ENCODE data around the gene OVOL2. TPM values are rescaled to one million over a fixed set of nuclear protein-coding genes. Genes with fewer than 3 reads are reported as not detected.
"Not testable (repeated sequence)": the region's sequence is repeated elsewhere in the genome, so short reads cannot be mapped to it uniquely, and the experiment has no call there.

The OVOL2 gene
- polyA plus RNA-seq, 4 donors, result 7.3 to 23.3 (median 10.5) TPM

DNA sequence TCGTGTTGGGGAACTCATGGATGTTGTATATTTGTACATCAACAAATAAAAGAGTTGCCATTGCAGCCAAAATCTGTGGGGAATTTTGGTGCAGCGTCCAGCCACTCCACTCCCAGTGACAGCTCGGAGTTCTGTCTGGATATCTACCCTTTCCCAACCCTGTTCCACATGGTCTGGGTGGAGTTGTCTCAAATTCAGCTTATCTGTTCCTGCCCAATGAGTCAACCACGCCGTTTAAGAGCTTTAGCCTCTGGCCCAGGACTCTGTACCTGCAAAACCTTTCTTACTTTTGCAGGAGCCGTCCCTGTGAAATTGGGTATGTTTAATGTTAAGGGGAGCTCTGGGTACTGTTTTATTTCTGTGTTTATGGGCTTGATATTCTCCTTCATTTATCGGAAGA lies 33.9 kb upstream of the OVOL2 start:
- Histone ChIP-seq H3K4me3 (ENCODE audit: low read depth in 1 of 3, low read length in 3 of 3) (no peak overlapping the region), H3K4me1 (ENCODE audit: control insufficient read depth in 3 of 3, insufficient read depth in 2 of 3, low read depth in 1 of 3, low read length in 2 of 3) (peaks cover 0 to 3% (median 2%) of the 10 kb centered on the region in 3 donors), H3K36me3 (ENCODE audit: control insufficient read depth in 3 of 3, insufficient read depth in 2 of 3, low read depth in 1 of 3, low read length in 3 of 3) (no peaks in the 10 kb centered on the region), H3K9me3 (ENCODE audit: control insufficient read depth in 2 of 2, insufficient read depth in 1 of 2, low read depth in 1 of 2, low read length in 1 of 2) (no peaks in the 10 kb centered on the region), H3K27me3 (ENCODE audit: control insufficient read depth in 3 of 3, insufficient read depth in 3 of 3, low read length in 3 of 3) (no peaks in the 10 kb centered on the region), H3K27ac (ENCODE audit: low read depth in 1 of 3, low read length in 2 of 3) (no peak overlapping the region)
- 13 to 51% (median 35%) methylated on average over 7 of the region's 7 CpGs for WGBS, 3 donors
- no peak for FAIRE-seq
- DNase-seq, result peak; percentile 11 to 90

DNA sequence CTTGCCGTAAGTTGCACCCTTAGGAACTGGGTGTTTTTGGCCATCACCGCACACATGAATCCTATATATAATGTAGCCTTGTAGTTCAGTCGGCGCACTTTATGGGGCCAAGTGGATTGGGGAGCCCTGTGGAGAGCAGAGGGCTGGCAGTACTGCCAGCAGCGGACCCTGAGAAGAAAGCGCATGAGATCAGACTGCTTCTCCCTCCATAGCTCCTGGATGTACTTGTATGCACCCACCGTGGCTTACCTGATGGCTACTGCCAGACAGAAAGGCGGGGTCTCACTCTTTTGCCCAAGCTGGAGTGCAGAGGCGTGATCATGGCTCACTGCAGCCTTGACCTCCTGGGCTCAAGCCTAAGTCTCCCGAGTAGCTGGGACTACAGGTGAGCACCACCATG lies 32.8 kb upstream of the OVOL2 start:
- no peaks in the 10 kb centered on the region for H3K36me3 ChIP-seq (ENCODE audit: control insufficient read depth in 3 of 3, insufficient read depth in 2 of 3, low read depth in 1 of 3, low read length in 3 of 3)
- DNase-seq, result no peak
- 91 to 95% (median 95%) methylated on average over 10 of the region's 10 CpGs for WGBS, 3 donors
- FAIRE-seq, result no peak
- no peaks in the 10 kb centered on the region for H3K9me3 ChIP-seq (ENCODE audit: control insufficient read depth in 2 of 2, insufficient read depth in 1 of 2, low read depth in 1 of 2, low read length in 1 of 2)
- peaks cover 0 to 3% (median 2%) of the 10 kb centered on the region in 3 donors for H3K4me1 ChIP-seq (ENCODE audit: control insufficient read depth in 3 of 3, insufficient read depth in 2 of 3, low read depth in 1 of 3, low read length in 2 of 3)
- H3K27me3 ChIP-seq (ENCODE audit: control insufficient read depth in 3 of 3, insufficient read depth in 3 of 3, low read length in 3 of 3), result no peaks in the 10 kb centered on the region
- no peak overlapping the region for H3K4me3 ChIP-seq (ENCODE audit: low read depth in 1 of 3, low read length in 3 of 3)
- no peak overlapping the region for H3K27ac ChIP-seq (ENCODE audit: low read depth in 1 of 3, low read length in 2 of 3)

DNA sequence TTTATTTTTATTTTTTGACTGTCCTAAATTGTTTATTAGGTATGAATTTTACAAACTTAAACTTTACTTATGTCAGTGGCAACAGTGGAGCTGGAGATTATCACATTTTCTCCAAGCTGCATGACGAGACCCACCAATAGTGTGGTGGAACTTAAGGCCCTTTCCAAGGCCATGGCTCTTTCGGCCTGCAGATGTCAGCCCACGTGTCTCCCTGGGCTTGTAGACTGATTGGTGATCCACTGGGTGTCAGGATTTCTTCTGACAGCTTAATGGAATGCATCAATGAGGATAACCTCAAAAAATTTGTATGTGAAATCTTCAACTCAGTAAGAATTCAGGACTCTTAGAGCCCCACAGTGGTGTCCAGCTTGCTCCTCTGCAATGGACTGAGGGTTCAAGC lies 32.3 kb upstream of the OVOL2 start:
- no peak overlapping the region for H3K27ac ChIP-seq (ENCODE audit: low read depth in 1 of 3, low read length in 2 of 3)
- WGBS, 3 donors, result 52 to 62% (median 62%) methylated on average over 3 of the region's 3 CpGs
- no peaks in the 10 kb centered on the region for H3K27me3 ChIP-seq (ENCODE audit: control insufficient read depth in 3 of 3, insufficient read depth in 3 of 3, low read length in 3 of 3)
- peaks cover 0 to 3% (median 2%) of the 10 kb centered on the region in 3 donors for H3K4me1 ChIP-seq (ENCODE audit: control insufficient read depth in 3 of 3, insufficient read depth in 2 of 3, low read depth in 1 of 3, low read length in 2 of 3)
- no peak for DNase-seq
- no peak overlapping the region for H3K4me3 ChIP-seq (ENCODE audit: low read depth in 1 of 3, low read length in 3 of 3)
- no peak for FAIRE-seq
- H3K36me3 ChIP-seq (ENCODE audit: control insufficient read depth in 3 of 3, insufficient read depth in 2 of 3, low read depth in 1 of 3, low read length in 3 of 3), result no peaks in the 10 kb centered on the region
- H3K9me3 ChIP-seq (ENCODE audit: control insufficient read depth in 2 of 2, insufficient read depth in 1 of 2, low read depth in 1 of 2, low read length in 1 of 2), result no peaks in the 10 kb centered on the region

- FAIRE-seq; H3K4me3 ChIP-seq (ENCODE audit: low read depth in 1 of 3, low read length in 3 of 3); H3K9me3 ChIP-seq (ENCODE audit: control insufficient read depth in 2 of 2, insufficient read depth in 1 of 2, low read depth in 1 of 2, low read length in 1 of 2); H3K27me3 ChIP-seq (ENCODE audit: control insufficient read depth in 3 of 3, insufficient read depth in 3 of 3, low read length in 3 of 3); H3K36me3 ChIP-seq (ENCODE audit: control insufficient read depth in 3 of 3, insufficient read depth in 2 of 3, low read depth in 1 of 3, low read length in 3 of 3); H3K27ac ChIP-seq (ENCODE audit: low read depth in 1 of 3, low read length in 2 of 3); DNase-seq; H3K4me1 ChIP-seq (ENCODE audit: control insufficient read depth in 3 of 3, insufficient read depth in 2 of 3, low read depth in 1 of 3, low read length in 2 of 3): not testable (repeated sequence)
- WGBS, 3 donors, result 87 to 98% (median 90%) methylated on average over 11 of the region's 11 CpGs
Observed at GRCh38 chr20:18088841-18089240, 31.1 kb upstream of the OVOL2 start.

DNA sequence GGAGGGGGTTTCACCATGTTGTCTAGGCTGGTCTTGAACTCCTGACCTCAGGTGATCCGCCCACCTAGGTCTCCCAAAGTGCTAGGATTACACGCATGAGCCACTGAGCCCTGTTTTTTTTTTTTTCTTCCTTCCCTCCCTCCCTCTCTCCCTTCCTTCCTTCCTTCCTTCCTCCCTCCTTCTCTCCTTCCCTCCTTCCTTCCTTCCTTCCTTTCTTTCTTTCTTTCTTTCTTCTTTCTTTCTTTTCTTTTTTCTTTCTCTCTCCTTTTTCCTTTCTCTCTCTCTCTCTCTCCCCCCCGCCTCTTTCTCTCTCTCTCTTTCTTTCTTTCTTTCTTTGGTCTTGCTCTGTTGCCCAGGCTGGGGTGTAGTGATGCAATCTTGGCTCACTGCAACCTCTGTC lies 30.6 kb upstream of the OVOL2 start:
- not testable (repeated sequence) for H3K36me3 ChIP-seq (ENCODE audit: control insufficient read depth in 3 of 3, insufficient read depth in 2 of 3, low read depth in 1 of 3, low read length in 3 of 3); H3K27me3 ChIP-seq (ENCODE audit: control insufficient read depth in 3 of 3, insufficient read depth in 3 of 3, low read length in 3 of 3); H3K9me3 ChIP-seq (ENCODE audit: control insufficient read depth in 2 of 2, insufficient read depth in 1 of 2, low read depth in 1 of 2, low read length in 1 of 2); H3K4me3 ChIP-seq (ENCODE audit: low read depth in 1 of 3, low read length in 3 of 3); H3K27ac ChIP-seq (ENCODE audit: low read depth in 1 of 3, low read length in 2 of 3); DNase-seq; FAIRE-seq; H3K4me1 ChIP-seq (ENCODE audit: control insufficient read depth in 3 of 3, insufficient read depth in 2 of 3, low read depth in 1 of 3, low read length in 2 of 3)
- WGBS, 3 donors, result 73 to 94% (median 78%) methylated on average over 3 of the region's 3 CpGs

GRCh38 chr20:18087054-18087453 lies 29.3 kb upstream of the OVOL2 start:
- Histone ChIP-seq H3K36me3 (ENCODE audit: control insufficient read depth in 3 of 3, insufficient read depth in 2 of 3, low read depth in 1 of 3, low read length in 3 of 3) (no peaks in the 10 kb centered on the region), H3K9me3 (ENCODE audit: control insufficient read depth in 2 of 2, insufficient read depth in 1 of 2, low read depth in 1 of 2, low read length in 1 of 2) (no peaks in the 10 kb centered on the region), H3K4me1 (ENCODE audit: control insufficient read depth in 3 of 3, insufficient read depth in 2 of 3, low read depth in 1 of 3, low read length in 2 of 3) (peaks cover 0 to 1% (median under 1%) of the 10 kb centered on the region in 3 donors), H3K4me3 (ENCODE audit: low read depth in 1 of 3, low read length in 3 of 3) (no peak overlapping the region), H3K27me3 (ENCODE audit: control insufficient read depth in 3 of 3, insufficient read depth in 3 of 3, low read length in 3 of 3) (no peaks in the 10 kb centered on the region), H3K27ac (ENCODE audit: low read depth in 1 of 3, low read length in 2 of 3) (no peak overlapping the region)
- no peak for DNase-seq
- 67 to 81% (median 77%) methylated on average over 6 of the region's 6 CpGs for WGBS, 3 donors
- FAIRE-seq, result no peak

GRCh38 chr20:18080836-18081235 lies 23.1 kb upstream of the OVOL2 start:
- 91% methylated on average over 7 to 9 of the region's 9 CpGs for WGBS, 3 donors
- not testable (repeated sequence) for FAIRE-seq

GRCh38 chr20:18079756-18080353 lies 22.1 kb upstream of the OVOL2 start:
- Histone ChIP-seq H3K27ac (ENCODE audit: low read depth in 1 of 3, low read length in 2 of 3) (no peak overlapping the region), H3K9me3 (ENCODE audit: control insufficient read depth in 2 of 2, insufficient read depth in 1 of 2, low read depth in 1 of 2, low read length in 1 of 2) (no peaks in the 10 kb centered on the region), H3K4me3 (ENCODE audit: low read depth in 1 of 3, low read length in 3 of 3) (no peak overlapping the region), H3K27me3 (ENCODE audit: control insufficient read depth in 3 of 3, insufficient read depth in 3 of 3, low read length in 3 of 3) (peaks cover 0 to 2% (median 0%) of the 10 kb centered on the region in 3 donors), H3K36me3 (ENCODE audit: control insufficient read depth in 3 of 3, insufficient read depth in 2 of 3, low read depth in 1 of 3, low read length in 3 of 3) (no peaks in the 10 kb centered on the region), H3K4me1 (ENCODE audit: control insufficient read depth in 3 of 3, insufficient read depth in 2 of 3, low read depth in 1 of 3, low read length in 2 of 3) (peaks cover 0 to 14% (median 4%) of the 10 kb centered on the region in 3 donors)
- DNase-seq (no peak), FAIRE-seq (no peak)
- 80 to 94% (median 85%) methylated on average over 10 of the region's 10 CpGs for WGBS, 3 donors

More at GRCh38 chr20:18080836-18081235, 23.1 kb upstream of the OVOL2 start:
- H3K27me3 ChIP-seq (ENCODE audit: control insufficient read depth in 3 of 3, insufficient read depth in 3 of 3, low read length in 3 of 3); DNase-seq; H3K4me3 ChIP-seq (ENCODE audit: low read depth in 1 of 3, low read length in 3 of 3); H3K27ac ChIP-seq (ENCODE audit: low read depth in 1 of 3, low read length in 2 of 3); H3K9me3 ChIP-seq (ENCODE audit: control insufficient read depth in 2 of 2, insufficient read depth in 1 of 2, low read depth in 1 of 2, low read length in 1 of 2); H3K36me3 ChIP-seq (ENCODE audit: control insufficient read depth in 3 of 3, insufficient read depth in 2 of 3, low read depth in 1 of 3, low read length in 3 of 3): not testable (repeated sequence)
- H3K4me1 ChIP-seq (ENCODE audit: control insufficient read depth in 3 of 3, insufficient read depth in 2 of 3, low read depth in 1 of 3, low read length in 2 of 3), result peaks cover 0 to 13% (median 4%) of the 10 kb centered on the region in 3 donors

DNA sequence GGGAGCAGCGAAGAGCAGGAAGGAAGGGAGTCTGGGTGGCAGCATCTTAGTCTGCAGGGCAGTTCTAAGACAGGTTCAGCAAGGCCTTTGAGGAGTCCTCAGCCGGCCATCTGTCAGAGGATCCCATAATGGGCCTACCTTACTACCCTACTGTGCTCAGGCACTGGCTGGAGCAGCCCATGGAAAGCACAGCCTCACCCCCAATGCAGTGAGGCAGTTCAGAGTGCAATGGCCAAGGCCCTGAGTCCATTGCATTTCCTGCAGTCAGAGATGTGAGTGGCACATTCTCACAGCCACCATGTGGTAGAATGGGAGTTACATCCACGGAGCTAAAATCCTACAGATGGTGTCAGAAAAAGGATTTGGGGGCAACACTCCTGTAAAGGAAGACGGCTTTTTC lies 19.4 kb upstream of the OVOL2 start:
- peaks cover 0 to 14% (median 4%) of the 10 kb centered on the region in 3 donors for H3K4me1 ChIP-seq (ENCODE audit: control insufficient read depth in 3 of 3, insufficient read depth in 2 of 3, low read depth in 1 of 3, low read length in 2 of 3)
- WGBS, 3 donors, result 61 to 63% (median 62%) methylated on average over 4 of the region's 4 CpGs
- DNase-seq (peak; percentile 20 to 33), FAIRE-seq (no peak)
- no peak overlapping the region for H3K4me3 ChIP-seq (ENCODE audit: low read depth in 1 of 3, low read length in 3 of 3)
- peak overlapping the region in 1 of 3 donors; percentile 17 for H3K27ac ChIP-seq (ENCODE audit: low read depth in 1 of 3, low read length in 2 of 3)
- H3K9me3 ChIP-seq (ENCODE audit: control insufficient read depth in 2 of 2, insufficient read depth in 1 of 2, low read depth in 1 of 2, low read length in 1 of 2), result no peaks in the 10 kb centered on the region
- H3K27me3 ChIP-seq (ENCODE audit: control insufficient read depth in 3 of 3, insufficient read depth in 3 of 3, low read length in 3 of 3), result peaks cover 0 to 2% (median 0%) of the 10 kb centered on the region in 3 donors
- no peaks in the 10 kb centered on the region for H3K36me3 ChIP-seq (ENCODE audit: control insufficient read depth in 3 of 3, insufficient read depth in 2 of 3, low read depth in 1 of 3, low read length in 3 of 3)

Data from small intestine (tissue), 7 donors.